Peyer's patch (tissue), 4 donors: ENCODE data around the gene XPNPEP1. TPM values are rescaled to one million over a fixed set of nuclear protein-coding genes. Genes with fewer than 3 reads are reported as not detected.

Experiments used
- DNase-seq, 3 donors: peaks; one replicate each; pipeline ENCODE4 v3.0.0-alpha.2; 2017 to 2019
- H3K27ac ChIP-seq, 4 donors: fragments of 200-600 bp; sonication (generic); one replicate each; pipeline ENCODE4 v1.5.1; 2016 to 2019
- H3K27me3 ChIP-seq, 2 donors: fragments of 200-600 bp; sonication (generic); one replicate each; pipeline ENCODE4 v1.5.1; 2019
- H3K36me3 ChIP-seq, 3 donors: fragments of 200-600 bp; sonication (generic); one replicate each; pipeline ENCODE4 v1.5.1; 2016 to 2019
- H3K4me1 ChIP-seq, 4 donors: fragments of 200-600 bp; sonication (generic); one replicate each; pipeline ENCODE4 v1.5.1; 2016 to 2019
- H3K4me3 ChIP-seq, 4 donors: fragments of 200-600 bp; sonication (generic); 1 replicate in 3 of 4; 2 replicates in 1 of 4; pipeline ENCODE4 v1.5.1; 2016 to 2019; ENCODE audit warnings: mild to moderate bottlenecking in 1 of 4
- H3K9me3 ChIP-seq, 4 donors: fragments of 200-600 bp; sonication (generic); one replicate each; pipeline ENCODE4 v1.5.1; 2016 to 2019; ENCODE audit warnings: mild to moderate bottlenecking in 1 of 4
- POLR2A ChIP-seq, 2 donors: fragments of 450-650 bp; IDR thresholded peaks; one replicate each; pipeline ENCODE4 v1.5.1; 2017; ENCODE audit warnings: antibody characterized with exemption in 2 of 2, mild to moderate bottlenecking in 2 of 2, moderate library complexity in 2 of 2
- total RNA-seq, 4 donors: library from RNA; depleted of rRNA; stranded (reverse); fragments of >200 nt; gene quantifications; one replicate each; pipeline ENCODE4 v1.1.0, GENCODE V29; 2016
- TF ChIP-seq, protein P1 (sequence below), 6 experiments: fragments of 450-650 bp in 4 of 6; fragments of 200-600 bp in 2 of 6; sonication (generic) in 1 of 6; IDR thresholded peaks; one replicate each; pipeline ENCODE4 v1.5.1; 2017 to 2019; ENCODE audit warnings: antibody characterized with exemption in 6 of 6, mild to moderate bottlenecking in 3 of 6, moderate library complexity in 1 of 6

Gene XPNPEP1
- 100 to 1,000 TPM; 148 to 295 (median 263) TPM for total RNA-seq

DNA sequence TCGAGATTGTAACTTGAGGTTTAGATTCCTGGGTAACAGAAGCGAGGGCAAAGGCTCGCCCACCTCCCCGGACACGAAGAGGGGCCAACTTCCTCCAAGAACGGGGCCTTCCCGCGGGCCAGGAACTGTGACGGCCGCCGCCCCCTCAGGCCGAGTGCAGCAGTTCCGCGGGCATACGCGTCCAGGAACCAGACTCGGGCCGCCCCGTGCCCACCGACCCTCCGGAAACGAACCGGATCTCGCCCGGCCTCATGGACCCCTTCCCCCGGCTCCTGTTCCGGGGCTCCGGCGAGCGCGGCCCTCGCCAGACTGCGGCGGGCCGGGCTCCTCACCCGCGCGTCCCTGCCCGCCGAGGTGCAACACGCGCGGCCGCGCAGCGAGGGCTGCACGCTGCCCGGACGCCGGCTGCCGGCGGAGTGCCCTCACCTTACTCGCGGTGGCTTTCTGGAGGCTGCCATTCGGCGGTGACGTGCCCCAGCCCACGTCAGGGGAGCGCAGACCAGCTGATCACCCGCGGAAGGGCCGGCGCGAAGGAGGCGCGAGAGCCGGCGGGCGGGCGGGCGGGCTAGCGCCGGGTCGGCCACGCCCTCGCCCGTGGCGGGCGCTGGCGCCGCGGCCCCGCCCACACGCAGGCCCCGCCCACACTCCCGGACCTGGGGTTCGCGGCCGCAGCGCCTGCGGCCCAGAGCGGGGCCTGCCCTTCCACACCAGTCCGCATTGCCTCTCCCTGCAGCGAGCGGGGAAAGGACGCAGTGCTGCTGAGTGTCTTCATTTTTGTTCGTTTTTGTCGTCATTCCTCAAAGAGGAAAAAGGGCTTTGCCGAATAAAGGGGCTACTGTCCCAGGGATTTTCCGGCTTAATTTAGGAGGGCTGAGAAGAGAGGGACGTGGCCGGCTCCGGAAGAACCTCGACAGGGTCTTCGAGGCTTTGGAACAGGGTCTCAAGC, at the start of gene XPNPEP1:
Gene XPNPEP1 (minus strand): TSS at position 536 of the 946 bp plus-strand sequence. CDS start 78 bp downstream, at position 458.
- Histone ChIP-seq H3K27me3 (no peaks in the 10 kb centered on the region), H3K4me1 (peaks cover 0 to 29% (median 0%) of the 10 kb centered on the region in 4 donors), H3K36me3 (no peaks in the 10 kb centered on the region), H3K4me3 (peak within 1 kb of the TSS; percentile 95 to 99 (median 97)), H3K9me3 (no peaks in the 10 kb centered on the region), H3K27ac (peak within 1 kb of the TSS; percentile 94 to 98 (median 98))
- peak; percentile 86 to 95 for TF ChIP-seq POLR2A (IDR thresholded peaks at IDR 0.05)
- TF ChIP-seq, protein P1, sequence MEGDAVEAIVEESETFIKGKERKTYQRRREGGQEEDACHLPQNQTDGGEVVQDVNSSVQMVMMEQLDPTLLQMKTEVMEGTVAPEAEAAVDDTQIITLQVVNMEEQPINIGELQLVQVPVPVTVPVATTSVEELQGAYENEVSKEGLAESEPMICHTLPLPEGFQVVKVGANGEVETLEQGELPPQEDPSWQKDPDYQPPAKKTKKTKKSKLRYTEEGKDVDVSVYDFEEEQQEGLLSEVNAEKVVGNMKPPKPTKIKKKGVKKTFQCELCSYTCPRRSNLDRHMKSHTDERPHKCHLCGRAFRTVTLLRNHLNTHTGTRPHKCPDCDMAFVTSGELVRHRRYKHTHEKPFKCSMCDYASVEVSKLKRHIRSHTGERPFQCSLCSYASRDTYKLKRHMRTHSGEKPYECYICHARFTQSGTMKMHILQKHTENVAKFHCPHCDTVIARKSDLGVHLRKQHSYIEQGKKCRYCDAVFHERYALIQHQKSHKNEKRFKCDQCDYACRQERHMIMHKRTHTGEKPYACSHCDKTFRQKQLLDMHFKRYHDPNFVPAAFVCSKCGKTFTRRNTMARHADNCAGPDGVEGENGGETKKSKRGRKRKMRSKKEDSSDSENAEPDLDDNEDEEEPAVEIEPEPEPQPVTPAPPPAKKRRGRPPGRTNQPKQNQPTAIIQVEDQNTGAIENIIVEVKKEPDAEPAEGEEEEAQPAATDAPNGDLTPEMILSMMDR (IDR thresholded peaks at IDR 0.05), result peak in 1 of 6 experiments; percentile 3
- DNase-seq, result peak; percentile 78 to 95 (median 93)

DNA sequence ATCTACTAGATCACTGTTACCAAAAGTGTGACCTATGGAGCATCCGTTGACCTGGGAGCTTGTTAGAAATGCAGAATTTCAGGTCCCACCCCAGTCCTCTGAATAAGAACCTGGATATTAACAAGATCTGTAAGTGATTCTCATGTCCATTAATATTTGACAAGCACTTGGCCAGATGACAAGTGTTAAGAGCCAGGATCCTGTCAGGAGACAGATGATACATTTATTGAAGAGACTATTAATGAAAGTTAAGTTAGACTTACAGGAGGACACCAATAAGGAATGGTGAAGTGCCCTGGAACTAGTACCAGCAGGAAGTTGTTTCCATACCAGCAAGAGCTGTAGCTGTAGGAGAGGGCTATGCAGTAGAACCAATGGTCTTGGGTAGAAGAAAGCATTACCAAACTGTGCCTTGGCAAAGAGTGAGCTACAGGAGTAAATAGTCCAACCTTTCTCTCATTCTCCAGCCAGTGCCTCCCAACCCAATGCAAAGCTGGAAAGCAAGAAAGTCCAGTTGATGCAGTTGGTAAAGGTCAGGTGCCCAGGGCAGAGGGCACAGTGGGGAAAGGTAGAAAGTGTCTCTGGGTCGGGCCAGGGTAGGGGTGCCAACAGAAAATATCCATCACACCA, 49.2 kb upstream of the XPNPEP1 start:
- H3K27me3 ChIP-seq, result no peaks in the 10 kb centered on the region
- H3K27ac ChIP-seq, result peak overlapping the region in 1 of 4 donors; percentile 61
- TF ChIP-seq POLR2A (IDR thresholded peaks at IDR 0.05), result no peak
- TF ChIP-seq, protein P1 (IDR thresholded peaks at IDR 0.05), result no peak
- H3K4me3 ChIP-seq, result no peak overlapping the region
- no peaks in the 10 kb centered on the region for H3K36me3 ChIP-seq
- H3K4me1 ChIP-seq, result peaks cover 0 to 68% (median 2%) of the 10 kb centered on the region in 4 donors
- no peak for DNase-seq
- no peaks in the 10 kb centered on the region for H3K9me3 ChIP-seq

DNA sequence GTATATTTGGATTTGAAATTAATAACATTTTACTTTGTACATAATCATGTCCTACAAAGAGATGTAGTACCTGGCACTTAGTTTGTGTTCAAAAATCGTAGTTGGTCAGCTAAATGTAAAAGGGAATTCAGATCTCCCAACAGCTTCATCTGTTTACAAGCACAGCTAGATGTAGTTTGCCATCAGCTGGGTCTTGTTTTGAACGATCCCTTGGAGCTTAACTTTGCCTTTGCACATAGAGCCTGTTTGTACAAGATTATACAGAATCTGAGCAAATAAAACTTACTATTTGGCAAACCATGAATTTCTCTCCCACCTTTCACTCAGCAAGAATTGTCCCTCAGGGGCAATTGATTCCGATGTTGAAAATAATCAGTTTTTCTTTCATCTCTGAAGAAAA, 48.3 kb upstream of the XPNPEP1 start:
- H3K4me3 ChIP-seq, result no peak overlapping the region
- H3K4me1 ChIP-seq, result peaks cover 0 to 68% (median 2%) of the 10 kb centered on the region in 4 donors
- H3K36me3 ChIP-seq, result no peaks in the 10 kb centered on the region
- TF ChIP-seq POLR2A (IDR thresholded peaks at IDR 0.05), result no peak
- TF ChIP-seq, protein P1 (IDR thresholded peaks at IDR 0.05), result no peak
- H3K27me3 ChIP-seq, result no peaks in the 10 kb centered on the region
- H3K27ac ChIP-seq, result no peak overlapping the region
- H3K9me3 ChIP-seq, result no peaks in the 10 kb centered on the region
- no peak for DNase-seq

DNA sequence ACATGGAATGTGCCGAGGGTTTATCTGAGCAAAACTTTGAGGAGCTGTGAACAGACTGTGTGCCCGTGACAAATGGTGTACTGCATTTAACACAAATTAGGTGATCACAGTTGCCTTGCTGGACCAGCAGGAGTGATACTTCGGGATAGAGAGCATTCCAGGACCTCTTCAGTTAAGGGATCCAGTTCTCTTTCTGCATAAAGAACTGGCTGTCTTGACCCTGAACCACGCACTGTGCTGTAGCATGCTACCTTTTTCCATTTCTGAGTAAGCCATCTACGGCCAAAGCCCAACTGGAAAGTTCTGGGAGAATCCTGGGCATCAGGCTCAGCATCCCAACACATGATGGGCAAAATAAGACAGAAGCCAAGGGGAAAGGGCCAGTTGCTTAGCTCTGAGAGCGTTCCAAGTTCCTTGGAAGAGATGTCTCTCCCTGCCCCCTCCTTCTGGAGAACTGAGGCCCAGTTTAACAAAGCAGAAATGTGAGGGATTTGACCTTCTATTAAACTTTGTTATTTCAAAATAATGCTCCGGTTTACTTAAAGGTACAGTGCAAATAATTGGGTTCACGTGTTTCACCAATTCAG, 46.5 kb upstream of the XPNPEP1 start:
- no peak for DNase-seq
- peak overlapping the region in 2 of 4 donors; percentile 70 to 81 for H3K27ac ChIP-seq
- H3K4me1 ChIP-seq, result peaks cover 0 to 67% (median 2%) of the 10 kb centered on the region in 4 donors
- H3K4me3 ChIP-seq, result no peak overlapping the region
- H3K36me3 ChIP-seq, result no peaks in the 10 kb centered on the region
- TF ChIP-seq, protein P1 (IDR thresholded peaks at IDR 0.05), result no peak
- no peak for TF ChIP-seq POLR2A (IDR thresholded peaks at IDR 0.05)
- no peaks in the 10 kb centered on the region for H3K9me3 ChIP-seq
- no peaks in the 10 kb centered on the region for H3K27me3 ChIP-seq

DNA sequence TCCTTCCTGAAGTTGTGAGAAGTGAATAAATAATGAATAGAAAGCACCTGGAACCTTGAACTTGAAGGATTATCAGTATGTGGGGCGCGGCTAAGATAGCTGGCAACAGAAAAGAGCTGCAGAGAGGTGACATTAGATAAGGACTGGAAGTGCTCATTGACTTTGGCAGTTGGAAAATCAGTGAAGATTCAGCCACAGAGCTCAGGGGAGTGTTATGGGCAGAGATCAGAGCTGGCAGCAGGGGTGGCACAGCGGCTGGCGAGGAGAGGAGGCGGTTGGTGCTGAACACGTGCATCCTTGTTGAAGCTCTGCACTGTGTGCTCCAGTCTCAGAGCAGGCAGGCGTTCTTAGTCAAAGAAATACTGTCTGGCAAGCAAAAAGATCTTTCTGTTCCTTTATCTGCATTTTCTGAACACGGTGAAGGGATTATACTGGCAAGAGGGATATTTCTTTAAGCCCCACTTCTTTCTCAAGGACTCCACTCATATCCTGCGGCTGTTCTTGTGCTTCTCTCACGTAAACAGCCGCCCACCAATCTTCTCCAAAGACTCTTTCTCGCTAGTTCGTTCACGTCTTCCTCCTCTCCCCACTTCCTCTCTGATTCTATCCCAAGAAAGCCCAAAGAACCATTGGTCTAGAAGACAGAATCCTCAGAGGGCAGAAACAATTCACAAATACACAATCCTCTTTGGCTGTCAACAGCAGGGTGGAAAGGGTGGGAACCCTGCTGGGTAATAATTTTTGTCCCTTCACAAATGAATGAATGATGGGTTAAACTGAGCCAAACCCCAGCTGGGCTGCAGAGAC, 45.8 kb upstream of the XPNPEP1 start:
- Histone ChIP-seq H3K27ac (peak overlapping the region in 3 of 4 donors; percentile 47 to 81 (median 70)), H3K36me3 (no peaks in the 10 kb centered on the region), H3K9me3 (no peaks in the 10 kb centered on the region), H3K27me3 (no peaks in the 10 kb centered on the region), H3K4me1 (peaks cover 0 to 71% (median 2%) of the 10 kb centered on the region in 4 donors), H3K4me3 (no peak overlapping the region)
- TF ChIP-seq, protein P1 (IDR thresholded peaks at IDR 0.05), result no peak
- TF ChIP-seq POLR2A (IDR thresholded peaks at IDR 0.05), result no peak
- peak in 2 of 3 donors; percentile 66 to 79 for DNase-seq
